ENCODE data around the gene TBC1D10A.
"Not testable (repeated sequence)": the region's sequence is repeated elsewhere in the genome, so short reads cannot be mapped to it uniquely, and the experiment has no call there.

The TBC1D10A gene

GRCh38 chr22:30347255-30347892 lies 20.6 kb upstream of the TBC1D10A start:
- DNase-seq (ENCODE audit: low read depth) = no peak

- DNase-seq (ENCODE audit: low read depth) = no peak
Measured at GRCh38 chr22:30344447-30345200, 17.9 kb upstream of the TBC1D10A start.

GRCh38 chr22:30340911-30341685 lies 14.4 kb upstream of the TBC1D10A start:
- no peak for DNase-seq (ENCODE audit: low read depth)

GRCh38 chr22:30338802-30339201 lies 12.1 kb upstream of the TBC1D10A start:
- no peak for DNase-seq (ENCODE audit: low read depth)

DNA sequence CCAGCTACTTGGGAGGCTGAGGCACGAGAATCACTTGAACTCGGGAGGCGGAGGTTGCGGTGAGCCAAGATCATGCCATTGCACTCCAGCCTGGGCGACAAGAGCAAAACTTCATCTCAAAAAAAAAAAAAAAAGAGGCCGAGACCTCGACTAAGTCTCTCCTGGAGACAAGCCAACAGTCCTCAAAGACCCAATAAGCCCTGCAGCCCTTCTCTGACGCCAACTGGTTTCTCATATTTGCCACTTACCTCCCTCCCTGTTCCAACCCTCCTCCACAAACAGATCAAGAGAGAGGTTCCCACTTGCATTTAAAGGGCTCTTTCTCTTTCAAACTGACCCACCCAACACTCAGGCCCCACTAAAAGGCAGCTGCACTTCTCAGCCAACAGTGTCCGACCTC lies 11.6 kb upstream of the TBC1D10A start:
- DNase-seq (ENCODE audit: low read depth) = not testable (repeated sequence)

GRCh38 chr22:30337461-30337778 lies 10.7 kb upstream of the TBC1D10A start:
- DNase-seq (ENCODE audit: low read depth) = no peak

- DNase-seq (ENCODE audit: low read depth) = no peak
Measured at GRCh38 chr22:30336752-30337460, 10.2 kb upstream of the TBC1D10A start.

DNA sequence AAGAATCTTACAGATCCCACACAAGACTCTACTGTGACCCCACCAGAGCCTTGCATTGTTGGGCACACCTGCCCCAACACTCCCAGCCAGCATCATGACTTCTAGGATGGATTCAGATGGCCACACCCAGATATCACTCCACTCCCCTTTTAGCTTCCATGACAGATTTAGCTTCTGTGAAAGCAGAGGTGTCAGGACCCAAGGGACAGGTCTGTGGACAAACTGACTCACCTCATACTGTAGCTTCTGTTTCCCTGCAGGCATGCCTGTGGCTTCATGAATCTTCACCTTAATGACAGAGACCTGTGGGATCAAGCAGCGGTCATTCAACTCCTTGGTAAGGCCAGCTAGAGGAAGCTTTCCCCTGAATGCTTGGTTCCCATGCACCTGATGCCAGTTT lies 8.5 kb upstream of the TBC1D10A start:
- no peak for DNase-seq (ENCODE audit: low read depth)

DNA sequence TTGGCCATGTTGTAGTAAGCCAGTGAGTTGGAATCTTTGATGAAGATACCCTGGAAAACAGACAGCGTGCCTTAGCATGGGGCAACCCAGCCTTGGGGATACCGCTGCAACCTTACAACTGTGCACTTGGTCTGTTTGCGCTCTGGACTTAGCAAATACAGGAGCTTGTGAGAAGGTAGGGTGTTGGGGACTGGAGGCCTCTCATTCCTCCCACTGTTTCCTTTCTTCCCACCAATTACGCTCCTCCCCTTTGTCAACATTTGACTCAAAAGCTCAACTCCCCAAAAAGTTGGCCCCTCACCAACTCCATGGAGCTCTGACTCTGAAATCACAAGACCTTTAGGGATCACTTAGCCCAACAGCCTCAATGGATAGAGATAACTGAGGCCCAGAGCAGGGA lies 7.9 kb upstream of the TBC1D10A start:
- no peak for DNase-seq (ENCODE audit: low read depth)

DNA sequence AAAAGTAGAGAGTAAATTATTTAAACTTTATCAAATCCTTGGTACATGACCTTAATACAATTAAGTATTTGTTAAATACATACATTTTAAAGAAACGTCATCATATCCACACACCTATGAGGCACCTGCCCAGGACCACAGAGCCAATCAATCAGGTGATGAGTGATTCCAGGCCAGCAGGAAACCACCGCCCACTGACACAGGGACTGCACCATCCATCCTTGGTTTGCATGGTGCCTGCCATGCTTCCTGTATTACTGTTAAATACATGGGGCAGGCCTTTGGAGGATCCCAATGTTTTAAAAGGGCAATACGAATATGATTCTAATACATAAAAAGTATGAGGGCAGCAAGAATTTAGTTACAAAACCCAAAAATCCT lies 7.0 kb upstream of the TBC1D10A start:
- no peak for DNase-seq (ENCODE audit: low read depth)

GRCh38 chr22:30332994-30333706 lies 6.4 kb upstream of the TBC1D10A start:
- no peak for DNase-seq (ENCODE audit: low read depth)

GRCh38 chr22:30332551-30332950 lies 5.8 kb upstream of the TBC1D10A start:
- DNase-seq (ENCODE audit: low read depth) = no peak

DNA sequence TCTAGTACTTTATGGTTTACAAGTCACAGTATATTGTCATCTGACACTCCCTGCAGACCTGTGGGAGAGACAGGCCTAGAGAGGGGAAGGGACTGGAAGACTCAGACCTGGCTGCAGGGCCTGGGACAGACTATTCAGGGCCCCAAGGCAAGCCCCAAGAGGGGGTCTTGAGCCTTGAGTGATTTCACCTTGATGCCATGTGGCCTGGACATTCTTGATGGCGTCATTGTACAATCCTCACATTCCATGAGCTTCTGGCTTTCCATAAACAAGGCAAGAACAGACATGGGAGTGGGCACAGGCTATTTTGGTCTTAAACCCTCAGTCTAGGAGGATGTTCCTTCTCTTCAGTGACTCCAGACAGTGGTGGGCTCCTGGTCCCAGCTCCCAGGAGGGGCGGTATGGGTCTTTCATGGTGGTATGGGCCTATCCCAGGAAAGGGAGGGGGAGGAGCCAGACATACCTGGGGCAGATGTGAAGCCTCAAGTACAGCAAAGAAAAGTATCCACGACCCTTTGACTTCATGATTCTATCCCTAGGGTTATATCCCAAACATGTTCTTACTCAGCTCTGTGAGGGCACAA lies 1.8 kb upstream of the TBC1D10A start:
- DNase-seq (ENCODE audit: low read depth) = peak; percentile 67

DNA sequence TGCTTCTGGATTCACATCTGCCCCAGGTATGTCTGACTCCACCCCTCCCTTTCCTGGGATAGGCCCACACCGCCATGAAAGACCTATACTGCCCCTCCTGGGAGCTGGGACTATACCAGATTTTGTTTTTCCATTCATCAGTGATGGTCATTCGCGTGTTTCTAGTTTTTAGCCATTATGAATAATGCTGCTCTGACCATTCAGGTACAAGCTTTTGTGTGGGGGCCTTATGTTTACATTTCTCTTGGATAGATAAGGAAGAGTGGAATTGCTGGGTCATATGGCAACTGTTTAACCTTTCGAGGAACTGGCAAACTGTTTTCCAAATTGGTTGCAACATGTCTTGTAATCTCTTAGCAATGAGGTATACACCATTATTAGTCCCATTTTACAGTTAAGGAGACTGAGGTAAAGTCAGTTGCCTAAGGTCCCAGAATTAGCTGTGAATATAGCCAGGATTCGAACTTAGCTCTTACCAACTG lies 1.2 kb upstream of the TBC1D10A start:
- no peak for DNase-seq (ENCODE audit: low read depth)

DNA sequence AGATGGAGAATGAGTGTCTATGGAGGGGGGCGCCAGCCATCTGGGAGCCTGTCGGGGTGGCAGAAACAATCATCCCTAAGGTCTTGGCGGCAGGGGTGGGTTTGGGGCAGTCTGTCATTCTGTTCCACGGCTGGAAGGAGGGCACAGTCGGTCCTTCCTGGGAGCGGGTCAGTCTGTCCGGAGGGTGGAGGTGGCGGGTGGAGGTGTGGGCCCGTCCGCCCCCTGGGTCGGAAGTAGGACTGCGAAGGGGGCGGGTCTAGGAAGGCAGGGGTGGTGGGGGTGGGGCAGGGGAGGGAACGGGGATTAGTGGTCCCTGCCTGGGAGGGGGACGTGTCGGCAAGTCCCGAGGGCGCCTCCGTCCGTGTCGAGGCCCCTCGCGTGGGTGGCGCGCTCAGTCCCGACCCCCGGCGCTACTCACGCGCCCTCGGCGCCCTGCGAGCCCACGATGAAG lies 461 bp downstream of the TBC1D10A start:
- peak; percentile 43 for DNase-seq (ENCODE audit: low read depth)

- DNase-seq (ENCODE audit: low read depth) = no peak
Measured at GRCh38 chr22:30325724-30326254, 952 bp downstream of the TBC1D10A start.

DNA sequence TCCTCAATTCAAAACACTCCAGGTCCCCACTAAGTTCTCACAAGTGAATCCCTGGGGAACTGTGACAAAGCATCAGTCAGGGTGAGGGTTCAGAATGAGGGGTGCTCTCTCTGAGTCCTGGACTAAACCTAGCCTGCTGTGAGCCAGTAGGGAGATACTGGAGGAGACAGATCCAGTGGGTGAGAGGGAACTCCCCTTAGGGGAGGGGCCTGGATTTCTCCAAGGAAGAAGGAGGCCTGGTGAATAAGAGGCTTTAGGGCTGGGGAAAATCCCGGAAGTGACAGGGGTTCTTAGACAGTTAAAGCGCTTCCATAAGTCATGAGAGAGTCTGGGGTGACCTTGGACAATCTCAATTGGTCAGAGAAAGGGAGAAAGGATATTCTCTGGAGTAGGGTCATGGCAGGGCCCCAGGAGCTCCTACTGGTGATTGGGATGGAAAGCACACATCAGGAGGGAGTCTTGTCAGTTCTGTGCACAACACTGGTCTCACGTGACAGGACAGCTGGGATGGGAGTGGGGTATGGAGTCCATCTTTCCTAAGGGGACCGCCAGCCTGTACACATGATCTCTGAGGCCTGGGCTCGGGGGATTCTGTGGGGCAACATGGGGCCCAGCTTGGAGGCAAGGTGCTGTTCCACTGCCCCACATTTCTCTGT lies 1.5 kb downstream of the TBC1D10A start:
- DNase-seq (ENCODE audit: low read depth) = peak; percentile 93

GRCh38 chr22:30324014-30324730 lies 2.6 kb downstream of the TBC1D10A start:
- DNase-seq (ENCODE audit: low read depth) = peak; percentile 71

GRCh38 chr22:30323246-30323645 lies 3.5 kb downstream of the TBC1D10A start:
- no peak for DNase-seq (ENCODE audit: low read depth)

DNA sequence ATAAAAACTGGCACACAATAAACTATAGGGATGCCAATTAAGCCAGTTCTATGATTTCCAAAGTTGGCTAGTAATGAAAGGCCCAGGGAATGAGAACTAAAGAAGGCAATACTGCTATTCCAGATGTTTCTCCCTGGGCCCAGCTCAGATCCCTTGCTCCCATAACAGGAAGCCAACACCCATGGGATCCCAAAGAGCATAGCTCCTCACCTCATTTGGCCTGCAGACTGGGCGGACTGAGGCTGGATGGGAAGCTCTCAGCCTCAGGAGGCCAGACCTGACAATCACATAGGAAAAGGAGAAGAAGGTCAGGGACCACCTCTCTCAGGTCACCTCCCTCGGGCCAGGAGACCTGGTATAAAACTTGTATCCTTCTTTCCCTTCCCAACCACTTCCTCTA lies 5.3 kb downstream of the TBC1D10A start:
- no peak for DNase-seq (ENCODE audit: low read depth)

Data from EH (cell line).